WTC11 (cell line): Measurements from ENCODE around the gene OSBPL6. TPM values are rescaled to one million over a fixed set of nuclear protein-coding genes. Genes with fewer than 3 reads are reported as not detected.

ENCODE experiments used
- ATAC-seq: fragments of 200-7000 bp; cut with Tn5 transposase; 2 replicates; pipeline ENCODE4 v1.10.0; 2021; ENCODE audit warnings: mild to moderate bottlenecking, moderate library complexity
- CTCF ChIA-PET: fragments of 300-600 bp; sonication (Branson Sonifier 250); formaldehyde crosslinking; loops from one replicate; lab custom pipeline; 2021; ENCODE audit warnings: antibody characterized with exemption; lab: Charles Lee
- POLR2A ChIA-PET: fragments of 350-600 bp; sonication (Branson Sonifier 250); formaldehyde crosslinking; loops from one replicate; lab custom pipeline; 2021; ENCODE audit warnings: antibody characterized with exemption; lab: Charles Lee
- DNase-seq: peaks from one replicate; pipeline ENCODE4 v3.0.0; 2021; ENCODE audit warnings: low spot score
- H3K27ac Mint-ChIP-seq: 2 replicates; pipeline ENCODE4 v1.8.0; 2021; ENCODE audit warnings: mixed read lengths
- H3K27me3 Mint-ChIP-seq: 2 replicates; pipeline ENCODE4 v1.8.0; 2021; ENCODE audit warnings: low read depth, mild to moderate bottlenecking, moderate library complexity, mixed read lengths
- H3K36me3 Mint-ChIP-seq: 2 replicates; pipeline ENCODE4 v1.8.0; 2021; ENCODE audit warnings: mixed read lengths
- H3K4me1 Mint-ChIP-seq: 2 replicates; pipeline ENCODE4 v1.8.0; 2022; ENCODE audit warnings: mixed read lengths
- H3K4me3 Mint-ChIP-seq: 2 replicates; pipeline ENCODE4 v1.8.0; 2021; ENCODE audit warnings: mild to moderate bottlenecking, moderate library complexity, mixed read lengths
- H3K9me3 Mint-ChIP-seq: 2 replicates; pipeline ENCODE4 v1.8.0; 2021; ENCODE audit warnings: mixed read lengths
- ATF2 ChIP-seq: sonication (generic); formaldehyde crosslinking; IDR thresholded peaks from 2 replicates; pipeline ENCODE4 v1.8.1; 2022; ENCODE audit warnings: low read depth, missing genetic modification reagents, borderline replicate concordance
- CBFB ChIP-seq: sonication (generic); formaldehyde crosslinking; IDR thresholded peaks from 2 replicates; pipeline ENCODE4 v1.8.1; 2022; ENCODE audit warnings: mild to moderate bottlenecking, low read depth, missing genetic modification reagents
- CREM ChIP-seq: sonication (generic); formaldehyde crosslinking; IDR thresholded peaks from 2 replicates; pipeline ENCODE4 v1.8.1; 2022; ENCODE audit warnings: mild to moderate bottlenecking, missing genetic modification reagents, moderate library complexity
- E2F1 ChIP-seq: sonication (generic); formaldehyde crosslinking; IDR thresholded peaks from 2 replicates; pipeline ENCODE4 v1.8.0; 2022; ENCODE audit warnings: mild to moderate bottlenecking, missing genetic modification reagents
- E2F5 ChIP-seq: sonication (generic); formaldehyde crosslinking; IDR thresholded peaks from 2 replicates; pipeline ENCODE4 v1.8.1; 2022; ENCODE audit warnings: mild to moderate bottlenecking, moderate library complexity, missing genetic modification reagents
- ESRRA ChIP-seq: sonication (generic); formaldehyde crosslinking; IDR thresholded peaks from 2 replicates; pipeline ENCODE4 v1.8.1; 2022; ENCODE audit warnings: mild to moderate bottlenecking, missing genetic modification reagents, borderline replicate concordance
- FOXP1 ChIP-seq: sonication (generic); formaldehyde crosslinking; IDR thresholded peaks from 2 replicates; pipeline ENCODE4 v1.8.0; 2022; ENCODE audit warnings: missing genetic modification reagents, mild to moderate bottlenecking, moderate library complexity, borderline replicate concordance
- MYBL2 ChIP-seq: sonication (generic); formaldehyde crosslinking; IDR thresholded peaks from 2 replicates; pipeline ENCODE4 v1.8.1; 2023; ENCODE audit warnings: mild to moderate bottlenecking, moderate library complexity, missing genetic modification reagents
- NFATC4 ChIP-seq: fragments of 250-450 bp; sonication (Bioruptor Pico); IDR thresholded peaks from 2 replicates; pipeline ENCODE4 v1.9.0; 2021; ENCODE audit warnings: mild to moderate bottlenecking
- NFE2L1 ChIP-seq: sonication (generic); formaldehyde crosslinking; IDR thresholded peaks from 2 replicates; pipeline ENCODE4 v1.8.1; 2023; ENCODE audit warnings: missing genetic modification reagents
- NR3C1 ChIP-seq: sonication (generic); formaldehyde crosslinking; conservative IDR thresholded peaks from 2 replicates; pipeline ENCODE4 v1.8.1; 2023; ENCODE audit warnings: low read depth, mild to moderate bottlenecking, missing genetic modification reagents
- OVOL2 ChIP-seq: fragments of 250-450 bp; sonication (Bioruptor Pico); IDR thresholded peaks from 2 replicates; pipeline ENCODE4 v1.9.0; 2021; ENCODE audit warnings: mild to moderate bottlenecking, borderline replicate concordance
- ZBTB21 ChIP-seq: sonication (generic); formaldehyde crosslinking; IDR thresholded peaks from 2 replicates; pipeline ENCODE4 v1.8.1; 2023; ENCODE audit warnings: mild to moderate bottlenecking, missing genetic modification reagents, borderline replicate concordance
- ZMAT4 ChIP-seq: fragments of 250-450 bp; sonication (Bioruptor Pico); IDR thresholded peaks from 2 replicates; pipeline ENCODE4 v1.9.0; 2021; ENCODE audit warnings: mild to moderate bottlenecking
- ZNF281 ChIP-seq: sonication (generic); formaldehyde crosslinking; IDR thresholded peaks from 2 replicates; pipeline ENCODE4 v1.8.0; 2023; ENCODE audit warnings: mild to moderate bottlenecking, missing genetic modification reagents
- ZNF512 ChIP-seq: sonication (generic); formaldehyde crosslinking; IDR thresholded peaks from 2 replicates; pipeline ENCODE4 v1.8.1; 2022; ENCODE audit warnings: missing genetic modification reagents, borderline replicate concordance
- ZNF671 ChIP-seq: fragments of 250-450 bp; sonication (Bioruptor Pico); IDR thresholded peaks from 2 replicates; pipeline ENCODE4 v1.8.0; 2021; ENCODE audit warnings: mild to moderate bottlenecking
- ZSCAN18 ChIP-seq: fragments of 250-450 bp; sonication (Bioruptor Pico); IDR thresholded peaks from 2 replicates; pipeline ENCODE4 v2.1.2; 2022; ENCODE audit warnings: mild to moderate bottlenecking, moderate library complexity
- total RNA-seq: library from RNA; stranded (reverse); gene quantifications from 3 replicates; pipeline ENCODE4 v1.2.3, GENCODE V29; 2021

OSBPL6 gene
- total RNA-seq, 1 experiment from 2014 or later: 9.2 TPM

GRCh38 chr2:178157574-178157973 lies 36.7 kb upstream of the OSBPL6 start (continued):
- TF ChIP-seq ESRRA (CRISPR knock-in tag) (no peak), ZMAT4 (CRISPR knock-in tag) (no peak), ZNF281 (no peak), NFE2L1 (CRISPR knock-in tag) (no peak)

- peaks cover 3% of the 10 kb centered on the region; the same call in 1 of the 2 replicates for H3K27me3 Mint-ChIP-seq
- peaks cover 7% of the 10 kb centered on the region for H3K36me3 Mint-ChIP-seq
- no peak overlapping the region for H3K4me3 Mint-ChIP-seq
- DNase-seq (no peak), ATAC-seq (no peak)
- ChIA-PET POLR2A (no interaction called here), CTCF (interaction anchor here (1.2 kb wide), 1 partner anchor 247 kb away, joined by 3 read pairs; no protein-coding TSS in a partner anchor)
- no peaks in the 10 kb centered on the region; the same call in 1 of the 2 replicates for H3K4me1 Mint-ChIP-seq
- peaks cover 10% of the 10 kb centered on the region for H3K9me3 Mint-ChIP-seq
- no peak for TF ChIP-seq ZBTB21 (CRISPR knock-in tag)
- TF ChIP-seq ZSCAN18 (CRISPR knock-in tag): no peak
- TF ChIP-seq ZNF512 (CRISPR knock-in tag): no peak
- TF ChIP-seq MYBL2 (CRISPR knock-in tag): no peak
- no peak for TF ChIP-seq E2F1
- no peak for TF ChIP-seq CBFB
- TF ChIP-seq ZMAT4 (CRISPR knock-in tag): no peak
- TF ChIP-seq NR3C1 (CRISPR knock-in tag): no peak
- no peak for TF ChIP-seq NFATC4
- TF ChIP-seq FOXP1 (CRISPR knock-in tag): no peak
- TF ChIP-seq OVOL2: no peak
- no peak for TF ChIP-seq E2F5 (CRISPR knock-in tag)
- no peak for TF ChIP-seq ATF2 (CRISPR knock-in tag)
- TF ChIP-seq ZNF671 (CRISPR knock-in tag): no peak
- no peak for TF ChIP-seq CREM
- TF ChIP-seq ESRRA (CRISPR knock-in tag): no peak
- TF ChIP-seq, all 79 proteins: peak for 0
- H3K27ac Mint-ChIP-seq: no peak overlapping the region
Observed at GRCh38 chr2:178159966-178160365, 34.3 kb upstream of the OSBPL6 start.
